KMS-11 (cell line): ENCODE data around the gene AP1S3.

Experiments
- H2AFZ ChIP-seq: fragments of 200-600 bp; sonication (generic); 2 replicates; pipeline ENCODE4 v1.6.1; 2016; ENCODE audit warnings: antibody characterized with exemption, mixed run types, low read depth
- H3K27ac ChIP-seq: fragments of 200-600 bp; sonication (generic); 2 replicates; pipeline ENCODE4 v1.6.1; 2016; ENCODE audit warnings: mild to moderate bottlenecking, mixed run types
- H3K27me3 ChIP-seq: fragments of 200-600 bp; sonication (generic); 2 replicates; pipeline ENCODE4 v1.6.1; 2017; ENCODE audit warnings: mild to moderate bottlenecking, low read depth, mixed run types, moderate library complexity; ENCODE audit not compliant: insufficient read depth
- H3K36me3 ChIP-seq: fragments of 200-600 bp; sonication (generic); 2 replicates; pipeline ENCODE4 v1.6.1; 2017; ENCODE audit warnings: mild to moderate bottlenecking, mixed run types; ENCODE audit not compliant: insufficient read depth
- H3K4me1 ChIP-seq: fragments of 200-600 bp; sonication (generic); 2 replicates; pipeline ENCODE4 v1.6.1; 2016; ENCODE audit warnings: mild to moderate bottlenecking, low read depth, mixed run types; ENCODE audit not compliant: poor library complexity, severe bottlenecking
- H3K4me2 ChIP-seq: fragments of 200-600 bp; sonication (generic); 2 replicates; pipeline ENCODE4 v1.7.0; 2016; ENCODE audit warnings: mild to moderate bottlenecking, mixed run types
- H3K4me3 ChIP-seq: fragments of 200-600 bp; sonication (generic); IDR thresholded peaks from 2 replicates; pipeline ENCODE4 v1.6.1; 2017; ENCODE audit warnings: low read depth, low read length, mixed read lengths; ENCODE audit not compliant: insufficient read depth
- H3K79me2 ChIP-seq: fragments of 200-600 bp; sonication (generic); 2 replicates; pipeline ENCODE4 v1.6.1; 2016; ENCODE audit warnings: low read depth, mixed run types; ENCODE audit not compliant: insufficient read depth
- H3K9ac ChIP-seq: fragments of 200-600 bp; sonication (generic); 2 replicates; pipeline ENCODE4 v1.6.1; 2016; ENCODE audit warnings: mild to moderate bottlenecking, mixed run types
- H4K20me1 ChIP-seq: fragments of 200-600 bp; sonication (generic); 2 replicates; pipeline ENCODE4 v1.6.1; 2016; ENCODE audit warnings: mild to moderate bottlenecking, mixed run types; ENCODE audit not compliant: insufficient read depth
- TF ChIP-seq, protein P1 (sequence below): fragments of 200-600 bp; sonication (generic); conservative IDR thresholded peaks from 2 replicates; pipeline ENCODE4 v1.6.1; 2017; ENCODE audit warnings: low read depth, mild to moderate bottlenecking, antibody characterized with exemption, low read length, moderate library complexity, mixed read lengths

Gene AP1S3

DNA sequence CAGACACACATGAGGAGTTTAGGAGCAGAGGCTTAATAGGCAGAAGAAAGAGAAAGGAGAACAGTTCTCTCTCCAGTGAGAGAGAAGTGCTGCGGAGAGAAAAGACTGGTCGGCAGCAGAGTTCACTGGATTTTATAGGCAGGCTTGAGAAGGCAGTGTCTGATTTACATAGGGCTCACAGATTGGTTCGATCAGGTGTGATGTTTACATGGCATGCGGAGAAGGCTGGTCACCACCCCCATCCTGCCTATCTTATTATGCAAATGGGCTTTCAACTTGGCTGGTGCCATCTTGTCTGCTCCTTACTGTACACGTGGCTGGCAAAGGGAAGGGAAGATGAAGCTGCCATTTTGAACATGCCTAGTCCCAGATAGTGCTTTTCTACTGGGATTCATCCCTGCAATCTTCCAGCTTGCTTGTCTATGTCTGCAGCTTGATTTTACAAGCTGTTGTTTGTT, 113.4 kb downstream of the AP1S3 start:
- Histone ChIP-seq H3K4me3 (no peak overlapping the region), H2AFZ (no peak overlapping the region), H3K4me2 (no peak overlapping the region), H3K36me3 (no peaks in the 10 kb centered on the region), H3K9ac (no peak overlapping the region), H3K27me3 (no peaks in the 10 kb centered on the region), H3K27ac (no peak overlapping the region), H3K79me2 (no peaks in the 10 kb centered on the region), H4K20me1 (no peaks in the 10 kb centered on the region), H3K4me1 (no peaks in the 10 kb centered on the region)
- TF ChIP-seq, protein P1, sequence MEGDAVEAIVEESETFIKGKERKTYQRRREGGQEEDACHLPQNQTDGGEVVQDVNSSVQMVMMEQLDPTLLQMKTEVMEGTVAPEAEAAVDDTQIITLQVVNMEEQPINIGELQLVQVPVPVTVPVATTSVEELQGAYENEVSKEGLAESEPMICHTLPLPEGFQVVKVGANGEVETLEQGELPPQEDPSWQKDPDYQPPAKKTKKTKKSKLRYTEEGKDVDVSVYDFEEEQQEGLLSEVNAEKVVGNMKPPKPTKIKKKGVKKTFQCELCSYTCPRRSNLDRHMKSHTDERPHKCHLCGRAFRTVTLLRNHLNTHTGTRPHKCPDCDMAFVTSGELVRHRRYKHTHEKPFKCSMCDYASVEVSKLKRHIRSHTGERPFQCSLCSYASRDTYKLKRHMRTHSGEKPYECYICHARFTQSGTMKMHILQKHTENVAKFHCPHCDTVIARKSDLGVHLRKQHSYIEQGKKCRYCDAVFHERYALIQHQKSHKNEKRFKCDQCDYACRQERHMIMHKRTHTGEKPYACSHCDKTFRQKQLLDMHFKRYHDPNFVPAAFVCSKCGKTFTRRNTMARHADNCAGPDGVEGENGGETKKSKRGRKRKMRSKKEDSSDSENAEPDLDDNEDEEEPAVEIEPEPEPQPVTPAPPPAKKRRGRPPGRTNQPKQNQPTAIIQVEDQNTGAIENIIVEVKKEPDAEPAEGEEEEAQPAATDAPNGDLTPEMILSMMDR: no peak

DNA sequence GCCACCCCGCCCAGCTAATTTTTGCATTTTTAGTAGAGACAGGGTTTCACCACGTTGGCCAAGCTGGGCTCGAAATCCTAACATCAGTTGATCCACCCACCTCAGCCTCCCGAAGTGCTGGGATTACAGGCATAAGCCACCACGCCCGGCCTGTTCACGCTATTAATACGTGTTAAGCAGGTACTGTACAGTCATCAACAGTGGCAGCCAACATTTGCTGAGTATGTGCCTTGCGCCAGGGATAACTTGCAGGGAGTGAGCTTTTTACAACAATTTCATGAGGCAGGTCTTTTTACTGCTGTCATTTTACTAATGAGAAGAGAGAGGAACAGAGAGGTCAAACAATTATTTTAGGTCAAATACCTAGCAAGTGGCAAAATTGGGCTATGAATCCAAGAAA, 115.2 kb downstream of the AP1S3 start:
- Histone ChIP-seq H3K36me3 (no peaks in the 10 kb centered on the region), H3K4me1 (no peaks in the 10 kb centered on the region), H3K9ac (no peak overlapping the region), H3K27ac (no peak overlapping the region), H3K4me3 (no peak overlapping the region), H2AFZ (no peak overlapping the region), H4K20me1 (no peaks in the 10 kb centered on the region), H3K79me2 (no peaks in the 10 kb centered on the region), H3K4me2 (no peak overlapping the region), H3K27me3 (no peaks in the 10 kb centered on the region)
- TF ChIP-seq, protein P1: no peak

DNA sequence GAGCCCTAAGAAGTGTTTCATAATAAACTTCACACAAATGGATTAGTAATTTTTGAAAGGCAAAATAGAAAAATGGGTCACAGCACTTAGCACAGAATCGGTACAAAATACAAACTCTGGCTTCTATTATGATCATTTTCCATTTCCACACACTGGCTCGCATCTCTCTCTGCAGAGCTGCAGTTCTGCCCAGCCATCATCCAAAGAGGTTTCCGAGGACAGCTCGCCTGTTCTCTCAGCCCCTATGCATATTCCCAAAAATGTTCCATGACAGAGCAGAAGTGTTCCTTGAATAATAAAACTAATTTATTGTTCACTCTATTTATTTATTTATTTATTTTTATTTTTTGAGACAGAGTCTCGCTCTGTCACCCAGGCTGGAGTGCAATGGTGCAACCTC, 115.6 kb downstream of the AP1S3 start:
- Histone ChIP-seq H2AFZ (no peak overlapping the region), H3K27ac (no peak overlapping the region)
- TF ChIP-seq, protein P1: no peak

DNA sequence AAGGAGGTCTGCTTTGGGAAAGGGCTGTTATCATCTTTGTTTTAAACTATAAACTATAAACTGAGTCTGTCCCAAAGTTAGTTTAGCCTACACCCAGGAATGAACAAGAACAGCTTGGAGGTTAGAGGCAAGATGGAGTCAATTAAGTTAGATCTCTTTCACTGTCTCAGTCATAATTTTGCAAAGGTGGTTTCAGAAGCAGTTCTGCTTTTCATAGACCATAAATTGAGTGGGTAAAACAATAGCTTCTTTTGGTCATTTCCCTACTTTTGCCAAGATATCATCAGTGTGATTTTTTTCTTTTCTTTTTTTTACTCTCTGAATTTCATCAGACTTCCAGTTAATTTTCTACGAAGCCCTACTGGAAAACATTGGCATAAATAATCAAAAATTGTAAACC, 117.0 kb downstream of the AP1S3 start:
- no peak overlapping the region for H3K4me2 ChIP-seq
- no peak overlapping the region for H3K9ac ChIP-seq
- H2AFZ ChIP-seq: no peak overlapping the region
- H3K79me2 ChIP-seq: no peaks in the 10 kb centered on the region
- no peaks in the 10 kb centered on the region for H4K20me1 ChIP-seq
- no peak overlapping the region for H3K27ac ChIP-seq
- no peaks in the 10 kb centered on the region for H3K4me1 ChIP-seq
- no peaks in the 10 kb centered on the region for H3K27me3 ChIP-seq
- no peak overlapping the region for H3K4me3 ChIP-seq
- TF ChIP-seq, protein P1: no peak
- H3K36me3 ChIP-seq: no peaks in the 10 kb centered on the region

More for the DNA sequence above, 115.6 kb downstream of the AP1S3 start:
- H3K27me3 ChIP-seq: no peaks in the 10 kb centered on the region
- no peak overlapping the region for H3K4me3 ChIP-seq
- H3K36me3 ChIP-seq: no peaks in the 10 kb centered on the region
- H3K9ac ChIP-seq: no peak overlapping the region
- H3K4me2 ChIP-seq: no peak overlapping the region
- H3K4me1 ChIP-seq: no peaks in the 10 kb centered on the region
- no peaks in the 10 kb centered on the region for H4K20me1 ChIP-seq
- H3K79me2 ChIP-seq: no peaks in the 10 kb centered on the region

DNA sequence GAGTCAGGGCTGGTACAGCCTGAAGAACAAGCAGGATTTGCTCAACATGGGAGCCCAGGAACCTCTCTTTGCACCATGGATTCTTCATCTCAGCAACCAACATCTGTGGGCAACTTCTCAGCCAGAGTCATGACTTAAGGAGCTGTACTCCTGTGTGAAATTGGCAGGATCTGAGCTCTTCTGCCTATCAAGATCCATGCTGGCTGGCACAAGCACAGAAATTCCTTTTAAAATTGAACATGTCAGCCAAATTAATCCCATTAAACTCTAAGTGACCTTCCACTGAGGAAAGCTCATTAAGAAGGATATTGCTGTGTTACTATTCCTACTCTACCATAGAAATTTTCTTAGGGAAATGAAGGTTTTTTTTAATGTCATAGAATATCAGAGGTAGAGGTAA, 124.7 kb downstream of the AP1S3 start:
- Histone ChIP-seq H3K4me2 (no peak overlapping the region), H2AFZ (no peak overlapping the region), H3K27me3 (no peaks in the 10 kb centered on the region), H3K4me3 (no peak overlapping the region), H3K27ac (no peak overlapping the region), H4K20me1 (no peaks in the 10 kb centered on the region), H3K36me3 (no peaks in the 10 kb centered on the region), H3K9ac (no peak overlapping the region), H3K4me1 (no peaks in the 10 kb centered on the region), H3K79me2 (no peaks in the 10 kb centered on the region)
- TF ChIP-seq, protein P1: no peak
